Endodermal cell (in vitro differentiated cells): ENCODE measurements around the gene RNF182. TPM values are rescaled to one million over a fixed set of nuclear protein-coding genes. Genes with fewer than 3 reads are reported as not detected.

Experiments
- DNase-seq: peaks from one replicate; pipeline ENCODE4 v3.0.0-alpha.2; 2017
- H3K27ac ChIP-seq: 2 replicates; pipeline ENCODE4 v1.5.1; 2013; ENCODE audit warnings: mild to moderate bottlenecking, low read depth, low read length, moderate library complexity
- H3K27me3 ChIP-seq: 2 replicates; pipeline ENCODE4 v1.6.1; 2013; ENCODE audit warnings: mild to moderate bottlenecking, low read length, moderate library complexity; ENCODE audit not compliant: insufficient read depth, control insufficient read depth, poor library complexity, severe bottlenecking
- H3K36me3 ChIP-seq: 2 replicates; pipeline ENCODE4 v1.7.0; 2013; ENCODE audit warnings: mild to moderate bottlenecking, low read length, moderate library complexity; ENCODE audit not compliant: control insufficient read depth, insufficient read depth
- H3K4me1 ChIP-seq: one replicate; pipeline ENCODE4 v1.7.0; 2013; ENCODE audit warnings: low read length; ENCODE audit not compliant: control insufficient read depth, insufficient read depth
- H3K4me3 ChIP-seq: 2 replicates; pipeline ENCODE4 v1.5.1; 2013; ENCODE audit warnings: mild to moderate bottlenecking, low read length, moderate library complexity
- H3K9ac ChIP-seq: 2 replicates; pipeline ENCODE4 v1.6.1; 2013; ENCODE audit warnings: mild to moderate bottlenecking, low read length, moderate library complexity; ENCODE audit not compliant: poor library complexity, severe bottlenecking; ENCODE audit errors: extremely low read depth
- H3K9me3 ChIP-seq: 2 replicates; pipeline ENCODE4 v1.6.1; 2013; ENCODE audit warnings: mild to moderate bottlenecking, low read length, moderate library complexity; ENCODE audit not compliant: control insufficient read depth
- H3K27ac Mint-ChIP-seq: 2 replicates; pipeline ENCODE4 v1.8.0; 2020; ENCODE audit warnings: mixed read lengths
- H3K27me3 Mint-ChIP-seq: 2 replicates; pipeline ENCODE4 v1.8.0; 2021; ENCODE audit warnings: mild to moderate bottlenecking, mixed read lengths; ENCODE audit not compliant: insufficient read depth
- H3K36me3 Mint-ChIP-seq: 2 replicates; pipeline ENCODE4 v1.8.0; 2020; ENCODE audit warnings: low read depth, mixed read lengths
- H3K4me1 Mint-ChIP-seq: 2 replicates; pipeline ENCODE4 v1.8.0; 2020; ENCODE audit warnings: mixed read lengths
- H3K4me3 Mint-ChIP-seq: 2 replicates; pipeline ENCODE4 v1.8.0; 2020; ENCODE audit warnings: mild to moderate bottlenecking, moderate library complexity, mixed read lengths
- H3K9me3 Mint-ChIP-seq: 2 replicates; pipeline ENCODE4 v1.8.0; 2020; ENCODE audit warnings: mild to moderate bottlenecking, mixed read lengths
- CTCF ChIP-seq: fragments of 200-600 bp; sonication (generic); conservative IDR thresholded peaks from 2 replicates; pipeline ENCODE4 v1.5.0; 2021; ENCODE audit warnings: antibody characterized with exemption, mild to moderate bottlenecking
- WGBS, 2 experiments: methylation state at CpG; one replicate each; pipeline versions ENCODE4 v1.1.5 to v1.1.7; 2013; ENCODE audit warnings: missing lambda C conversion rate in 2 of 2, mixed read lengths in 1 of 2; ENCODE audit not compliant: insufficient coverage in 1 of 2, insufficient read length in 1 of 2; 5-methylcytosine and 5-hydroxymethylcytosine counted together
- total RNA-seq, 2 donors: library from RNA; stranded (reverse); fragmentation: NEBNext Ultra II Directional in 1 of 2; extraction: Animal tissue kit (Norgen Biotek cat#: 25700) in 1 of 2; gene quantifications; 2 replicates in 1 of 2; 3 replicates in 1 of 2; pipeline ENCODE4 v1.2.1, GENCODE V29; 2021

Gene RNF182
- total RNA-seq, 2 donors from 2014 or later, result 4.1 to 5.2 TPM

DNA sequence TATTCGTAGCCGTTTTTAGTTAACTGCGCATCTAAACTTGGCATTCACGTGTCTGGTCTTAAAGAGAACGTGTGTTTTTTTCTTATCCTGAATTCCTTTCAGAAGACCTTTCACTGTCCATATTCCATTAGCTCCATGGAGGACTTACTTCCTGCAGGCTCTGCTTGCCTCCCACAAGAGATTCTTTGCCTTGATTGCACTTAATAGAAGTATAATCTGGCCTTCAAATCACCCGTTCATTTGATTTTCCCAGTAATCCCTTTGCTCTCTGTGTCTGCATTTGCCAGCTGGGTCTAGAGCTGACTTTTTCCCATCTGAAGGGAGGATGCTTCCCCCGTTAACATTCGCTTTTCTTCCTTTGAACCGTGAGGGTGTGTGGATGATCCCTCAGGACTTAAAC, 79.5 kb downstream of the RNF182 start:
- 89 to 92% methylated on average over 6 to 9 of the region's 9 CpGs for WGBS, 2 experiments
- DNase-seq, result no peak
- Mint-ChIP-seq H3K36me3 (no peaks in the 10 kb centered on the region), H3K27ac (no peak overlapping the region), H3K4me3 (no peak overlapping the region), H3K4me1 (peaks cover 5% of the 10 kb centered on the region), H3K27me3 (no peaks in the 10 kb centered on the region), H3K9me3 (peaks cover 10% of the 10 kb centered on the region)
- H3K9ac ChIP-seq, result no peak overlapping the region
- no peaks in the 10 kb centered on the region for H3K4me1 ChIP-seq
- TF ChIP-seq CTCF, result no peak
- no peaks in the 10 kb centered on the region for H3K27me3 ChIP-seq
- no peak overlapping the region for H3K27ac ChIP-seq
- H3K36me3 ChIP-seq, result no peaks in the 10 kb centered on the region
- no peak overlapping the region for H3K4me3 ChIP-seq
- H3K9me3 ChIP-seq, result no peaks in the 10 kb centered on the region

DNA sequence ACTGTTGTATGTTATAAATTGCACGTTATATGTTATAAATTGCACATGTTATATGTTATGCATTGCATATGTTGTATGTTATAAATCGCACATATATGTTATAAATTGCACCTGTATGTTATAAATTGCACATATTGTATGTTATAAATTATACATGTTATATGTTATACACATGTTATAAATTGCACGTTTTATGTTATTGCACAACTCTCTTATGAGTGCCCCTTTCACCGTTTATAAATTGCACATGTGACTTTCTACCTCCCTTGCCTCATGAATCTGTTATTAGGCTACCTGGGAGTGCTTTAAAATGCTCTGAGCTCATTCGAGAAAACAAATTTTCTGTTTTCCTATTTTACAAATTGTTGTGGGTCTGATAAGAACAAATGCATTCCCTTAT, 84.1 kb downstream of the RNF182 start:
- H3K36me3 Mint-ChIP-seq, result no peaks in the 10 kb centered on the region
- H3K9ac ChIP-seq, result no peak overlapping the region
- peaks cover 17% of the 10 kb centered on the region for H3K4me1 Mint-ChIP-seq
- no peak overlapping the region for H3K27ac ChIP-seq
- H3K27me3 Mint-ChIP-seq, result no peaks in the 10 kb centered on the region
- H3K27me3 ChIP-seq, result no peaks in the 10 kb centered on the region
- H3K9me3 Mint-ChIP-seq, result peaks cover 5% of the 10 kb centered on the region
- no peak for DNase-seq
- H3K27ac Mint-ChIP-seq, result no peak overlapping the region
- H3K4me1 ChIP-seq, result no peaks in the 10 kb centered on the region
- no peak overlapping the region for H3K4me3 ChIP-seq
- H3K9me3 ChIP-seq, result no peaks in the 10 kb centered on the region
- H3K4me3 Mint-ChIP-seq, result no peak overlapping the region
- H3K36me3 ChIP-seq, result no peaks in the 10 kb centered on the region
- TF ChIP-seq CTCF, result no peak
- WGBS, 2 experiments, result 89 to 100% methylated on average over 1 to 4 of the region's 5 CpGs

GRCh38 chr6:14009431-14009830, 84.7 kb downstream of the RNF182 start:
- Histone ChIP-seq H3K27ac (peak overlapping the region; percentile 40), H3K9me3 (no peaks in the 10 kb centered on the region), H3K36me3 (no peaks in the 10 kb centered on the region), H3K27me3 (no peaks in the 10 kb centered on the region), H3K4me1 (no peaks in the 10 kb centered on the region), H3K9ac (no peak overlapping the region), H3K4me3 (no peak overlapping the region)
- H3K4me3 Mint-ChIP-seq, result no peak overlapping the region
- peak; percentile 51 for DNase-seq
- peaks cover 5% of the 10 kb centered on the region for H3K9me3 Mint-ChIP-seq
- H3K36me3 Mint-ChIP-seq, result no peaks in the 10 kb centered on the region
- 49 to 72% methylated on average over 3 of the region's 3 CpGs for WGBS, 2 experiments
- H3K4me1 Mint-ChIP-seq, result peaks cover 17% of the 10 kb centered on the region
- peaks cover 1% of the 10 kb centered on the region for H3K27me3 Mint-ChIP-seq
- peak; percentile 24 for TF ChIP-seq CTCF
- H3K27ac Mint-ChIP-seq, result no peak overlapping the region
